IMR-90 (cell line): ENCODE data around the gene ROR2. TPM values are rescaled to one million over a fixed set of nuclear protein-coding genes. Genes with fewer than 3 reads are reported as not detected.

Experiments used
- ATAC-seq: fragments of 200-7000 bp; cut with Tn5 transposase; 2 replicates; pipeline ENCODE4 v1.9.1; 2020; ENCODE audit warnings: low read depth, mild to moderate bottlenecking, moderate library complexity
- BruUV-seq: library from RNA; stranded (reverse); fragments of 400-500 nt; replicated peaks from 2 replicates; lab custom pipeline; 2021; lab: Mats Ljungman, UMichigan
- CTCF ChIA-PET: fragments of 300-600 bp; formaldehyde crosslinking; extraction: SDS; loops from one replicate; lab custom pipeline; 2021; ENCODE audit warnings: antibody characterized with exemption; lab: Yijun Ruan, JAX
- POLR2A ChIA-PET: fragments of 300-600 bp; sonication (Branson Sonifier 250); formaldehyde crosslinking; loops from one replicate; lab custom pipeline; 2022; ENCODE audit warnings: antibody characterized with exemption; ENCODE audit not compliant: unreplicated experiment; lab: Charles Lee
- DNase-seq: peaks from one replicate; pipeline ENCODE4 v3.0.0; 2013
- H2AFZ ChIP-seq: replicated peaks from 2 replicates; pipeline ENCODE3; 2013; ENCODE audit warnings: low read length, mild to moderate bottlenecking; ENCODE audit not compliant: poor library complexity
- H2AK5ac ChIP-seq: 2 replicates; pipeline ENCODE4 v1.6.1; 2013; ENCODE audit warnings: low read depth, low read length, inconsistent platforms
- H2AK9ac ChIP-seq: replicated peaks from 2 replicates; pipeline ENCODE3; 2013; ENCODE audit warnings: mild to moderate bottlenecking, low read depth, low read length, moderate library complexity; ENCODE audit not compliant: poor library complexity
- H2BK120ac ChIP-seq: 2 replicates; pipeline ENCODE4 v1.6.1; 2013; ENCODE audit warnings: low read depth, low read length, inconsistent platforms
- H2BK15ac ChIP-seq: 3 replicates; pipeline ENCODE4 v1.6.1; 2013; ENCODE audit warnings: low read depth, low read length, inconsistent platforms
- H2BK20ac ChIP-seq: 2 replicates; pipeline ENCODE4 v1.6.1; 2013; ENCODE audit warnings: low read depth, mild to moderate bottlenecking, inconsistent platforms, low read length, moderate library complexity
- H2BK5ac ChIP-seq: 2 replicates; pipeline ENCODE4 v1.6.1; 2013; ENCODE audit warnings: mild to moderate bottlenecking, low read depth, low read length, inconsistent platforms; ENCODE audit not compliant: poor library complexity, severe bottlenecking
- H3K14ac ChIP-seq: replicated peaks from 2 replicates; pipeline ENCODE4 v1.6.1; 2013; ENCODE audit warnings: low read depth, low read length, inconsistent platforms
- H3K18ac ChIP-seq: 2 replicates; pipeline ENCODE4 v1.6.1; 2013; ENCODE audit warnings: low read depth, low read length, control low read depth
- H3K23ac ChIP-seq: 2 replicates; pipeline ENCODE4 v1.6.1; 2013; ENCODE audit warnings: low read depth, low read length, inconsistent platforms
- H3K27ac ChIP-seq: 2 replicates; pipeline ENCODE4 v1.5.1; 2013; ENCODE audit warnings: mild to moderate bottlenecking, control low read depth, low read length; ENCODE audit not compliant: insufficient read depth
- H3K27me3 ChIP-seq: 2 replicates; pipeline ENCODE4 v1.6.1; 2013; ENCODE audit warnings: low read length; ENCODE audit not compliant: control insufficient read depth, insufficient read depth
- H3K36me3 ChIP-seq: 2 replicates; pipeline ENCODE4 v1.6.1; 2013; ENCODE audit warnings: low read length, mixed read lengths; ENCODE audit not compliant: control insufficient read depth, insufficient read depth
- H3K4ac ChIP-seq: 2 replicates; pipeline ENCODE4 v1.6.1; 2013; ENCODE audit warnings: low read depth, low read length, inconsistent platforms
- H3K4me1 ChIP-seq: 2 replicates; pipeline ENCODE4 v1.6.1; 2013; ENCODE audit warnings: low read length, mixed read lengths; ENCODE audit not compliant: control insufficient read depth, insufficient read depth
- H3K4me2 ChIP-seq: 2 replicates; pipeline ENCODE4 v1.6.1; 2013; ENCODE audit warnings: low read depth, mild to moderate bottlenecking, control low read depth, low read length, moderate library complexity
- H3K4me3 ChIP-seq: 2 replicates; pipeline ENCODE4 v1.5.1; 2013; ENCODE audit warnings: low read depth, mild to moderate bottlenecking, control low read depth, low read length, moderate library complexity; ENCODE audit not compliant: insufficient read depth
- H3K56ac ChIP-seq: 2 replicates; pipeline ENCODE4 v1.6.1; 2013; ENCODE audit warnings: low read length, inconsistent platforms; ENCODE audit not compliant: insufficient read depth; ENCODE audit errors: extremely low read depth
- H3K79me1 ChIP-seq, 2 experiments: 2 replicates each; pipeline ENCODE4 v1.6.1; 2013; ENCODE audit warnings: low read length in 2 of 2, inconsistent platforms in 1 of 2, low read depth in 1 of 2
- H3K9ac ChIP-seq: 2 replicates; pipeline ENCODE4 v1.6.1; 2013; ENCODE audit warnings: low read depth, low read length, control low read depth
- H3K9me1 ChIP-seq: 2 replicates; pipeline ENCODE4 v1.6.1; 2013; ENCODE audit warnings: low read length, inconsistent platforms; ENCODE audit not compliant: insufficient read depth
- H3K9me3 ChIP-seq: 2 replicates; pipeline ENCODE4 v1.6.1; 2013; ENCODE audit warnings: low read length; ENCODE audit not compliant: control insufficient read depth, insufficient read depth
- H4K20me1 ChIP-seq: 2 replicates; pipeline ENCODE4 v1.6.1; 2013; ENCODE audit warnings: low read length, inconsistent platforms; ENCODE audit not compliant: insufficient read depth
- H4K5ac ChIP-seq: 2 replicates; pipeline ENCODE4 v1.6.1; 2013; ENCODE audit warnings: mild to moderate bottlenecking, low read depth, low read length, control low read depth
- H4K8ac ChIP-seq, 2 experiments: 2 replicates each; pipeline ENCODE4 v1.6.1; 2013; ENCODE audit warnings: low read depth in 2 of 2, low read length in 2 of 2, control low read depth in 1 of 2, inconsistent platforms in 1 of 2
- H4K91ac ChIP-seq: 2 replicates; pipeline ENCODE4 v1.6.1; 2013; ENCODE audit warnings: low read depth, low read length, inconsistent platforms; ENCODE audit not compliant: insufficient read depth
- BHLHE40 ChIP-seq: fragments of 150-350 bp; IDR thresholded peaks from 2 replicates; pipeline ENCODE4 v1.6.1; 2016; ENCODE audit warnings: mild to moderate bottlenecking, low read depth, low read length
- CEBPB ChIP-seq: IDR thresholded peaks from 2 replicates; pipeline ENCODE4 v1.6.1; 2012; ENCODE audit warnings: low read depth, low read length, improper control_type of control experiment
- CHD1 ChIP-seq: IDR thresholded peaks from 2 replicates; pipeline ENCODE4 v1.6.1; 2012; ENCODE audit warnings: low read depth, low read length, improper control_type of control experiment
- FOS ChIP-seq: fragments of 150-350 bp; IDR thresholded peaks from 2 replicates; pipeline ENCODE4 v1.6.1; 2016; ENCODE audit warnings: low read depth, low read length
- MAFK ChIP-seq: IDR thresholded peaks from 2 replicates; pipeline ENCODE4 v1.6.1; 2012; ENCODE audit warnings: low read depth, low read length, improper control_type of control experiment
- MAZ ChIP-seq: IDR thresholded peaks from 2 replicates; pipeline ENCODE4 v1.6.1; 2012; ENCODE audit warnings: low read depth, mild to moderate bottlenecking, low read length, improper control_type of control experiment, moderate library complexity, borderline replicate concordance
- MXI1 ChIP-seq: IDR thresholded peaks from 2 replicates; pipeline ENCODE4 v1.6.1; 2012; ENCODE audit warnings: low read depth, mild to moderate bottlenecking, low read length, moderate library complexity, borderline replicate concordance
- NFE2L2 ChIP-seq: fragments of 150-350 bp; IDR thresholded peaks from 2 replicates; pipeline ENCODE4 v1.6.1; 2016; ENCODE audit warnings: low read depth, mild to moderate bottlenecking, low read length
- POLR2A ChIP-seq: IDR thresholded peaks from 2 replicates; pipeline ENCODE4 v1.6.1; 2012; ENCODE audit warnings: mild to moderate bottlenecking, low read depth, low read length
- RAD21 ChIP-seq: IDR thresholded peaks from 2 replicates; pipeline ENCODE4 v1.6.1; 2012; ENCODE audit warnings: low read length, improper control_type of control experiment
- RCOR1 ChIP-seq: IDR thresholded peaks from 2 replicates; pipeline ENCODE4 v1.6.1; 2012; ENCODE audit warnings: mild to moderate bottlenecking, low read length, improper control_type of control experiment; ENCODE audit not compliant: insufficient replicate concordance
- RFX5 ChIP-seq: IDR thresholded peaks from 2 replicates; pipeline ENCODE4 v1.8.0; 2012; ENCODE audit warnings: low read depth, mild to moderate bottlenecking, low read length, moderate library complexity
- SMC3 ChIP-seq: fragments of 150-350 bp; IDR thresholded peaks from 2 replicates; pipeline ENCODE4 v1.6.1; 2016; ENCODE audit warnings: low read depth, mild to moderate bottlenecking, antibody characterized with exemption, low read length, moderate library complexity
- WGBS, 2 experiments: methylation state at CpG; one replicate each; pipeline versions ENCODE4 v1.1.5 to v1.1.7; 2013; ENCODE audit warnings: missing lambda C conversion rate in 2 of 2; ENCODE audit not compliant: insufficient read length in 1 of 2; ENCODE audit errors: extremely low coverage in 2 of 2; 5-methylcytosine and 5-hydroxymethylcytosine counted together
- dilution Hi-C: fragments of 300-500 bp; cut with HindIII; formaldehyde crosslinking; loops from one replicate; pipeline ENCODE4 v1.14.3; 2018; ENCODE audit warnings: low sequenced_read_pairs; ENCODE audit not compliant: unreplicated experiment
- in situ Hi-C: fragments of 300-500 bp; cut with MboI; formaldehyde crosslinking; loops from 3 replicates; pipeline ENCODE4 v1.14.3; 2019; ENCODE audit warnings: low sequenced_read_pairs, inconsistent platforms, mixed read lengths
- intact Hi-C: fragments of 100-400 bp; cut with micrococcal nuclease; formaldehyde crosslinking; loops from 2 replicates; pipeline ENCODE4 v1.10.0; 2022
- polyA plus RNA-seq, 3 experiments: library from polyadenylated mRNA; depleted of rRNA; stranded (reverse); fragments of >200 nt; gene quantifications; 2 replicates each; pipeline ENCODE4 v1.2.3, GENCODE V29; 2012; ENCODE audit warnings: low replicate concordance in 1 of 3
- total RNA-seq: library from RNA; depleted of rRNA; stranded (reverse); fragments of >200 nt; gene quantifications from 2 replicates; pipeline ENCODE4 v1.2.3, GENCODE V29; 2012
- TF ChIP-seq, protein P1 (sequence below): fragments of 150-350 bp; IDR thresholded peaks from 2 replicates; pipeline ENCODE4 v1.6.1; 2017; ENCODE audit warnings: mild to moderate bottlenecking, antibody characterized with exemption, low read length, low read depth
- TF ChIP-seq, protein P2 (sequence below): conservative IDR thresholded peaks from 2 replicates; pipeline ENCODE4 v1.5.1; 2012; ENCODE audit warnings: mild to moderate bottlenecking, low read depth, low read length, improper control_type of control experiment
- TF ChIP-seq, protein P3 (sequence below): fragments of 150-350 bp; IDR thresholded peaks from 2 replicates; pipeline ENCODE4 v1.6.1; 2016; ENCODE audit warnings: low read depth, mild to moderate bottlenecking, low read length, moderate library complexity, borderline replicate concordance

ROR2 gene
- total and polyA plus RNA-seq, 2 of the 4 experiments (the other 2 are of a cell fraction), result 2.3 to 4.8 TPM

DNA sequence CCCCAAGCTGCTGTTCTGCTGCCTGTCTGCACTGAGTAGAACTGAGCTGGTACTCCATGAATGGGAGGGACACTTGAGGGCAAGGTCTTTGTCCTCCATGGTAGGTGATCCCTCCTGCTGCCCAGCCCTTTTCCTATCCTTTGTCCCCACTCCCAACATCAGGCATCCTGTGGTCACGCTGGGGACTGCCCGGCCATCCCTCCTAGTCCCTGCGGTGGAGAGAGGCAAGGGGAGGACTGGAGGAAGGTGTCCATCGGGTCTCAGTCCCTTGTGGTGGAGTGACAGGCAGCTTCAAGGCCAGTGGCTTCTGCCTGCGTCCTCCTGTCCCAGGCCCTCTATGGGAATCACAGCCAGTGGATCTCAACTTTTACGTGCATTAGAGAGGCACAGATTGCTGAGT is 25.9 kb downstream of the ROR2 start:
- dilution Hi-C loops (no loop called here), intact Hi-C loops (no loop called here), in situ Hi-C loops (no loop called here)
- ChIA-PET CTCF (interaction anchor here (0.6 kb wide), 1 partner anchor 32 kb away, joined by 4 read pairs; no protein-coding TSS in a partner anchor), POLR2A (no interaction called here)
- ATAC-seq, result no peak
- H3K9me1 ChIP-seq, result peaks cover 6% of the 10 kb centered on the region; the same call in 1 of the 2 replicates
- no peak overlapping the region for H2BK20ac ChIP-seq
- H3K18ac ChIP-seq, result no peak overlapping the region
- no peak overlapping the region for H3K56ac ChIP-seq
- BruUV-seq, result no TSS peak
- H2BK5ac ChIP-seq, result no peak overlapping the region
- H3K4me2 ChIP-seq, result no peak overlapping the region
- TF ChIP-seq POLR2A (no peak), CEBPB (no peak), MAFK (no peak), BHLHE40 (no peak), MXI1 (no peak), RFX5 (no peak), MAZ (no peak), RCOR1 (no peak), SMC3 (no peak), FOS (no peak), NFE2L2 (no peak), RAD21 (no peak), CHD1 (no peak)
- TF ChIP-seq, protein P1, sequence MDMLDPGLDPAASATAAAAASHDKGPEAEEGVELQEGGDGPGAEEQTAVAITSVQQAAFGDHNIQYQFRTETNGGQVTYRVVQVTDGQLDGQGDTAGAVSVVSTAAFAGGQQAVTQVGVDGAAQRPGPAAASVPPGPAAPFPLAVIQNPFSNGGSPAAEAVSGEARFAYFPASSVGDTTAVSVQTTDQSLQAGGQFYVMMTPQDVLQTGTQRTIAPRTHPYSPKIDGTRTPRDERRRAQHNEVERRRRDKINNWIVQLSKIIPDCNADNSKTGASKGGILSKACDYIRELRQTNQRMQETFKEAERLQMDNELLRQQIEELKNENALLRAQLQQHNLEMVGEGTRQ, result no peak
- TF ChIP-seq, protein P2, sequence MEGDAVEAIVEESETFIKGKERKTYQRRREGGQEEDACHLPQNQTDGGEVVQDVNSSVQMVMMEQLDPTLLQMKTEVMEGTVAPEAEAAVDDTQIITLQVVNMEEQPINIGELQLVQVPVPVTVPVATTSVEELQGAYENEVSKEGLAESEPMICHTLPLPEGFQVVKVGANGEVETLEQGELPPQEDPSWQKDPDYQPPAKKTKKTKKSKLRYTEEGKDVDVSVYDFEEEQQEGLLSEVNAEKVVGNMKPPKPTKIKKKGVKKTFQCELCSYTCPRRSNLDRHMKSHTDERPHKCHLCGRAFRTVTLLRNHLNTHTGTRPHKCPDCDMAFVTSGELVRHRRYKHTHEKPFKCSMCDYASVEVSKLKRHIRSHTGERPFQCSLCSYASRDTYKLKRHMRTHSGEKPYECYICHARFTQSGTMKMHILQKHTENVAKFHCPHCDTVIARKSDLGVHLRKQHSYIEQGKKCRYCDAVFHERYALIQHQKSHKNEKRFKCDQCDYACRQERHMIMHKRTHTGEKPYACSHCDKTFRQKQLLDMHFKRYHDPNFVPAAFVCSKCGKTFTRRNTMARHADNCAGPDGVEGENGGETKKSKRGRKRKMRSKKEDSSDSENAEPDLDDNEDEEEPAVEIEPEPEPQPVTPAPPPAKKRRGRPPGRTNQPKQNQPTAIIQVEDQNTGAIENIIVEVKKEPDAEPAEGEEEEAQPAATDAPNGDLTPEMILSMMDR, result no peak
- TF ChIP-seq, protein P3, sequence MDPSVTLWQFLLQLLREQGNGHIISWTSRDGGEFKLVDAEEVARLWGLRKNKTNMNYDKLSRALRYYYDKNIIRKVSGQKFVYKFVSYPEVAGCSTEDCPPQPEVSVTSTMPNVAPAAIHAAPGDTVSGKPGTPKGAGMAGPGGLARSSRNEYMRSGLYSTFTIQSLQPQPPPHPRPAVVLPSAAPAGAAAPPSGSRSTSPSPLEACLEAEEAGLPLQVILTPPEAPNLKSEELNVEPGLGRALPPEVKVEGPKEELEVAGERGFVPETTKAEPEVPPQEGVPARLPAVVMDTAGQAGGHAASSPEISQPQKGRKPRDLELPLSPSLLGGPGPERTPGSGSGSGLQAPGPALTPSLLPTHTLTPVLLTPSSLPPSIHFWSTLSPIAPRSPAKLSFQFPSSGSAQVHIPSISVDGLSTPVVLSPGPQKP, result no peak
- H2AK5ac ChIP-seq, result peak overlapping the region; percentile 51
- H3K4me3 ChIP-seq, result no peak overlapping the region
- no peak for DNase-seq
- peaks cover 4% of the 10 kb centered on the region; the same call in 1 of the 2 replicates for H3K4me1 ChIP-seq
- H2BK15ac ChIP-seq, result no peak overlapping the region
- no peak overlapping the region for H4K91ac ChIP-seq
- H4K8ac ChIP-seq, result no peak overlapping the region
- no peak overlapping the region for H3K9ac ChIP-seq
- no peak overlapping the region for H2AK9ac ChIP-seq
- no peak overlapping the region for H4K5ac ChIP-seq
- WGBS, 2 experiments, result 100% methylated on average over 3 of the region's 6 CpGs; no CpG with 5 or more reads in 1 of the 2 experiments
- H3K36me3 ChIP-seq, result no peaks in the 10 kb centered on the region; the same call in 1 of the 2 replicates
- H2AFZ ChIP-seq, result no peak overlapping the region
- no peak overlapping the region for H3K4ac ChIP-seq
- H3K9me3 ChIP-seq, result peaks cover 8% of the 10 kb centered on the region
- H3K79me1 ChIP-seq, result peaks cover 0 to 7% of the 10 kb centered on the region in 2 experiments; a peak in 1 of 4 replicates
- H3K23ac ChIP-seq, result no peak overlapping the region
- H2BK120ac ChIP-seq, result no peak overlapping the region
- H3K27me3 ChIP-seq, result no peaks in the 10 kb centered on the region; the same call in 1 of the 2 replicates
- no peak overlapping the region for H3K27ac ChIP-seq
- H3K14ac ChIP-seq, result no peak overlapping the region
- peaks cover 21% of the 10 kb centered on the region for H4K20me1 ChIP-seq
